ENCODE results near the gene TMEM108.

TMEM108 gene

DNA sequence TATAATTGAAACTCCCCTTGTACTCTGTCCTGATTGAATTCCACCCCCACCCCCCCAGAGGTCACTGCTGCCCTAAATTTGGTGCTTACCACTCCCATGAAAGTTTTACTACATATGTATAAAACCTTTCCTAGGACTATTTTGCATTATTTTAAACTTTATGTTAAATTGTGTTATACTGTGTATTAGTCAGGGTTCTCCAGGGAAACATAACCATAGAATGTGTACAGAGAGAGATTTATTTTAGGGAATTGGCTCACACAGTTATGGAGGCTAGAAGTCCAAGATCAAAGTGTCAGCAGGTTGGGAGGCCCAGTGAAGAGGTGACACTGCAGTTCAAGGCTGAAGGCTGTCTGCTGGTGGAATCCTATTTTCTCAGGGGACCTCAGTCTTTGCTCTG is 390.9 kb downstream of the TMEM108 start:
- H3K27ac ChIP-seq (ENCODE audit: low read depth, low read length) = no peak overlapping the region
- no peaks in the 10 kb centered on the region for H3K9me3 ChIP-seq (ENCODE audit: control insufficient read depth in 5 of 5, low read length in 5 of 5)
- no peak overlapping the region for H3K9ac ChIP-seq (ENCODE audit: low read length in 5 of 5)
- H3K36me3 ChIP-seq (ENCODE audit: control insufficient read depth in 5 of 5, insufficient read depth in 5 of 5, low read length in 5 of 5) = no peaks in the 10 kb centered on the region
- H3K4me1 ChIP-seq (ENCODE audit: control insufficient read depth in 5 of 5, insufficient read depth in 5 of 5, low read length in 5 of 5) = no peaks in the 10 kb centered on the region
- H3K4me3 ChIP-seq (ENCODE audit: low read depth in 1 of 5, low read length in 5 of 5) = no peak overlapping the region
- H3K27me3 ChIP-seq (ENCODE audit: control insufficient read depth in 5 of 5, insufficient read depth in 4 of 5, low read length in 5 of 5) = peaks cover 0 to 4% (median 0%) of the 10 kb centered on the region in 5 donors

DNA sequence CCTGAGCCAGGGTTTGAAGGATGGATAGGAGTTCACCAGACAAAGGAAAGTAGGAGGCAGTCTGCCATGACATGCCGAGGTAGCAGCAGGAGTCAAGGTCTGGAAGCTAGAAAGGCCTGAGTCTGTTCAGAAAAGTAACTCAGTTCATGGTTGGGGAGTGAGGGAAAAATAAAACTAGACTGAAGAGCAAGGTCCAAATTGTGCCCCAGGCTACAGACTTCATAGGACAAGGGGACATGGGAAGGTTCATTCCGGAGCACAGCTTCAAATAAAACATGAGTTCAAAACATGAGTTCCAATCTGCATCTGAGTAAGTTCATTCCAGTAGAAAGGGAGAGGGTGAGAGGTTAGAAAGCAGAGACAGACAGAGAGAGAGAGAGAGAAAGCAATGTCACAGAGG is 401.4 kb downstream of the TMEM108 start:
- H3K4me3 ChIP-seq (ENCODE audit: low read depth in 1 of 5, low read length in 5 of 5) = no peak overlapping the region
- no peaks in the 10 kb centered on the region for H3K9me3 ChIP-seq (ENCODE audit: control insufficient read depth in 5 of 5, low read length in 5 of 5)
- H3K36me3 ChIP-seq (ENCODE audit: control insufficient read depth in 5 of 5, insufficient read depth in 5 of 5, low read length in 5 of 5) = no peaks in the 10 kb centered on the region
- H3K27ac ChIP-seq (ENCODE audit: low read depth, low read length) = no peak overlapping the region
- H3K4me1 ChIP-seq (ENCODE audit: control insufficient read depth in 5 of 5, insufficient read depth in 5 of 5, low read length in 5 of 5) = peaks cover 0 to 4% (median 3%) of the 10 kb centered on the region in 5 donors
- no peak overlapping the region for H3K9ac ChIP-seq (ENCODE audit: low read length in 5 of 5)
- H3K27me3 ChIP-seq (ENCODE audit: control insufficient read depth in 5 of 5, insufficient read depth in 4 of 5, low read length in 5 of 5) = no peaks in the 10 kb centered on the region

DNA sequence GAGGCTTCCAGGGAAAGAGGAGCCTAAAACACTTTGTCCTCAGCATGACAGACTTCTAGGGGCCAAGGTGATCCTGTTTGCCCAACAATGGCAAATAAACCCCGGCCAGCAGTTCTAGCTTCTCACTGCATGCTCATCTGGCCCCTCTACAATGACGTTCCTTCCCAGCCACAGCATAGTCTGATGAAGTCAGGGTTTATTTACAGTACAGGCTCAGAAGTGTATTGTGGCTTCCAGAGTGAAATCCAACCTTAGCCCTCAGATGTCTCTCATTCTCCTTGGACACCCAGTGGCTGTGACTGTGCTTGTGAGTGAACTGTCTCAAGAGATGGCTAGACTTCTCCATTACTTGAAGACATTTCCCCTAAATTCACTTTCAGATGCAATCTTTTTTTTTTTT is 402.5 kb downstream of the TMEM108 start:
- no peak overlapping the region for H3K27ac ChIP-seq (ENCODE audit: low read depth, low read length)

DNA sequence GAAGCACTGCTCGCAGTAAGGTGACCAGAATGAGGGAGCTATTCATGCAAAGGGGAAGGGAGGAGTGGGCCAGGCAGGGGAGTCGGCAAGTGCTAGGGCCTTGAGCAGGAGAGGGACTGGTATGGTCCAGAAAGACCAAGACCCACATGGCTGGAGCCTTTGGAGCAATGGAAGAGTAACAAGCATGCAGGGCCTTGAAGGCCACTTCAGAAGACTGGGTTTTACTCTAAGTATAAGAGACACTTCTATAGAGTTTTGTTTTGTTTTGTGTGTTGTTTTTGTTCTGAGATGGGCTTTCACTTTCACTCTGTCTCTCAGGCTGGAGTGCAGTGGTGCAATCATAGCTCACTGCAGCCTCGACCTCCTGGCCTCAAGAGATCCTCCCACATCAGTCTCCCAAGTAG is 403.7 kb downstream of the TMEM108 start:
- Histone ChIP-seq H3K36me3 (ENCODE audit: control insufficient read depth in 5 of 5, insufficient read depth in 5 of 5, low read length in 5 of 5) (no peaks in the 10 kb centered on the region), H3K27ac (ENCODE audit: low read depth, low read length) (no peak overlapping the region), H3K4me1 (ENCODE audit: control insufficient read depth in 5 of 5, insufficient read depth in 5 of 5, low read length in 5 of 5) (peaks cover 0 to 4% (median 3%) of the 10 kb centered on the region in 5 donors), H3K27me3 (ENCODE audit: control insufficient read depth in 5 of 5, insufficient read depth in 4 of 5, low read length in 5 of 5) (no peaks in the 10 kb centered on the region), H3K9me3 (ENCODE audit: control insufficient read depth in 5 of 5, low read length in 5 of 5) (no peaks in the 10 kb centered on the region), H3K4me3 (ENCODE audit: low read depth in 1 of 5, low read length in 5 of 5) (peak overlapping the region in 2 of 5 donors; percentile 24 to 39), H3K9ac (ENCODE audit: low read length in 5 of 5) (no peak overlapping the region)

More for the DNA sequence above, 402.5 kb downstream of the TMEM108 start:
- Histone ChIP-seq H3K9ac (ENCODE audit: low read length in 5 of 5) (no peak overlapping the region), H3K36me3 (ENCODE audit: control insufficient read depth in 5 of 5, insufficient read depth in 5 of 5, low read length in 5 of 5) (no peaks in the 10 kb centered on the region), H3K9me3 (ENCODE audit: control insufficient read depth in 5 of 5, low read length in 5 of 5) (no peaks in the 10 kb centered on the region), H3K27me3 (ENCODE audit: control insufficient read depth in 5 of 5, insufficient read depth in 4 of 5, low read length in 5 of 5) (no peaks in the 10 kb centered on the region), H3K4me3 (ENCODE audit: low read depth in 1 of 5, low read length in 5 of 5) (no peak overlapping the region), H3K4me1 (ENCODE audit: control insufficient read depth in 5 of 5, insufficient read depth in 5 of 5, low read length in 5 of 5) (peaks cover 0 to 4% (median 3%) of the 10 kb centered on the region in 5 donors)

DNA sequence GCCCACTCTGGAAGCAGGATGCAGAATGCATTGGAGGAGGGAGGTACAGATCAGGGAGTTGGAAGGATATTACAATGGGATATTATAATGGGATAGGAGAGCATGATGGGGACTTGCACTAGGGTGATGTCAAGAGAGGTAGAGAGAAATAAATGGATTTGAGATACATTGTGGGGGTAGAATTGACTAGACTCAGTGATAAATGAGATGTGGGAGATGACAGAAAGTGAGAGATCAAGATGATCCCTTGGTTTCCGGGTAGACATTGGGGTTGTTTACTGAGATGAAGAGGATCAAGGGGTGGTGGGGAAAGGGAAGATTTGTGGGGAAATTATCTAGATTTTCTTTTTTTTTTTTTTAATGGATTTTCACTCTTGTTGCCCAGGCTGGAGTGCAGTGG is 404.3 kb downstream of the TMEM108 start:
- no peak overlapping the region for H3K27ac ChIP-seq (ENCODE audit: low read depth, low read length)
- no peak overlapping the region for H3K4me3 ChIP-seq (ENCODE audit: low read depth in 1 of 5, low read length in 5 of 5)
- no peaks in the 10 kb centered on the region for H3K9me3 ChIP-seq (ENCODE audit: control insufficient read depth in 5 of 5, low read length in 5 of 5)
- no peaks in the 10 kb centered on the region for H3K36me3 ChIP-seq (ENCODE audit: control insufficient read depth in 5 of 5, insufficient read depth in 5 of 5, low read length in 5 of 5)
- peaks cover 0 to 4% (median 3%) of the 10 kb centered on the region in 5 donors for H3K4me1 ChIP-seq (ENCODE audit: control insufficient read depth in 5 of 5, insufficient read depth in 5 of 5, low read length in 5 of 5)
- no peaks in the 10 kb centered on the region for H3K27me3 ChIP-seq (ENCODE audit: control insufficient read depth in 5 of 5, insufficient read depth in 4 of 5, low read length in 5 of 5)
- no peak overlapping the region for H3K9ac ChIP-seq (ENCODE audit: low read length in 5 of 5)

DNA sequence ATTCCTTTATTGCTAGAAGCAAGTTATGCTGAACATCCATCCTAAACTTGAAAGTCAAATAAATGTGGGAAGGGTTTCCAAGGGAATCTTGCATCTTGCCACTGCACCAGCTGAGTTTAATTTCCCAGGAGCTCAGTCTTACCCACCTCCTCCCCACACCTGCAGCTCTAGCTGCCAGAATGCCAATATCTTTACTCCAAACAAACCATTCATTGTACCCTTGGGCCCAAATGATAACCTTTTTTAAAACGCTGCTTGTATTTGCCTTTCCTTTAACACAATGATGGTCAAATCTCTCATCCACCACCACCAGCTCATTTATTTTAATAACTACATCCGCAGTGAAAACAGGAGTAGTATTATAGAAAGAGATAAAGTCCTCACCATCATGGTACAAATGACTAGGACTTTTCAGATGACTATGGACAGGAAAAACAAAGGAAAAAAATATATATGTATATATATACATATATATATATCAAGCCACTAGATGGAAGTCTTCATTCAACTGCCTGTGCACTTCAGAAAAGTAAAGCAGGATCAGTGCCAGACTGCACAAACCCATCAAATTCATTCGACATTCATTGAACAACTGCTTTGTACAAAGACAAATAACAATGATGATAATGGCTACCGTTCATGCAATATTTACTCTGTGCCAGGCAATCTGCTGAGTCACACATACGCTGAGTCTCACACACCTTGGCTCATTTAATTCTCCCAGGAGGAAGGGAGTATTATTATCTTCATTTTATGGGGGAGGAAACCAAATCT is 405.6 kb downstream of the TMEM108 start:
- Histone ChIP-seq H3K4me1 (ENCODE audit: control insufficient read depth in 5 of 5, insufficient read depth in 5 of 5, low read length in 5 of 5) (peaks cover 0 to 7% (median 0%) of the 10 kb centered on the region in 5 donors), H3K27ac (ENCODE audit: low read depth, low read length) (no peak overlapping the region), H3K36me3 (ENCODE audit: control insufficient read depth in 5 of 5, insufficient read depth in 5 of 5, low read length in 5 of 5) (no peaks in the 10 kb centered on the region), H3K27me3 (ENCODE audit: control insufficient read depth in 5 of 5, insufficient read depth in 4 of 5, low read length in 5 of 5) (no peaks in the 10 kb centered on the region), H3K9me3 (ENCODE audit: control insufficient read depth in 5 of 5, low read length in 5 of 5) (no peaks in the 10 kb centered on the region), H3K4me3 (ENCODE audit: low read depth in 1 of 5, low read length in 5 of 5) (no peak overlapping the region), H3K9ac (ENCODE audit: low read length in 5 of 5) (no peak overlapping the region)

DNA sequence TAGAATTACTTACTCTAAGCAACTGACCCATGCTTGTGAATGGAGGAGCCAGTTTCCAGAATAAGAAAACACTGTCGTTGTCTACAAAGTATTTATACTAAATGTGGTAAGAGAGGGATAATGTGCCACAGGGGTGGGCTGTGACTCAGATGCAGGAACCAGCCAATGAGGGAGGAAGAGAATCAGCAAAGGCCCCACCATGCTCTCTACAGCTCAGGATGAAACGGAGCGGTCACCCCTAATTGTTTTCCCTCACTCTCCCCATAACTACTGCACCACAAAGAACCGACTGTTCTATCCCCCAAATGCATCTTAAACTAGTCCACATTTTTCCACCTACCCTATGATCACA is 406.2 kb downstream of the TMEM108 start:
- Histone ChIP-seq H3K36me3 (ENCODE audit: control insufficient read depth in 5 of 5, insufficient read depth in 5 of 5, low read length in 5 of 5) (no peaks in the 10 kb centered on the region), H3K9me3 (ENCODE audit: control insufficient read depth in 5 of 5, low read length in 5 of 5) (no peaks in the 10 kb centered on the region), H3K9ac (ENCODE audit: low read length in 5 of 5) (no peak overlapping the region), H3K27me3 (ENCODE audit: control insufficient read depth in 5 of 5, insufficient read depth in 4 of 5, low read length in 5 of 5) (no peaks in the 10 kb centered on the region), H3K27ac (ENCODE audit: low read depth, low read length) (no peak overlapping the region), H3K4me3 (ENCODE audit: low read depth in 1 of 5, low read length in 5 of 5) (no peak overlapping the region), H3K4me1 (ENCODE audit: control insufficient read depth in 5 of 5, insufficient read depth in 5 of 5, low read length in 5 of 5) (peaks cover 0 to 7% (median 0%) of the 10 kb centered on the region in 5 donors)

DNA sequence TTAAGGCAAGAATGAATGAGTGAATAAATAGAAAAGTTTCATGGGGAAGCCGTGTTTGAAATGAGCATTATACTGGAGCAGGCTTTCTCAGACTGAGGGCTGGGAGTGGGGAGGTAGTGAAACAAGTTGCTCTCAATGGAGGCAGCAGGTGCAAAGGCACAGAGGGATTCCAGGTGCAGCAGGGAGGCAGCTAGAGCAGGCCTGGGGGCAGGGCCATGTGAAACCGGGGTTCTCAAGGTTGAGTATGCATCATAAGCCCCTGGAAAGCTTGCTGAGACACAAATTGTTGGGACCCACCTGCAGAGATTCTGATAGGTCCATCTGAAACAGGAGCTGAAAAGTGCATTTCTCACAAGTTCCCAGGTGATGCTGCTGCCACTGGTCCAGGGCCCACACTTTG is 406.9 kb downstream of the TMEM108 start:
- H3K9me3 ChIP-seq (ENCODE audit: control insufficient read depth in 5 of 5, low read length in 5 of 5) = no peaks in the 10 kb centered on the region
- H3K4me3 ChIP-seq (ENCODE audit: low read depth in 1 of 5, low read length in 5 of 5) = no peak overlapping the region
- peaks cover 0 to 7% (median 0%) of the 10 kb centered on the region in 5 donors for H3K4me1 ChIP-seq (ENCODE audit: control insufficient read depth in 5 of 5, insufficient read depth in 5 of 5, low read length in 5 of 5)
- H3K27ac ChIP-seq (ENCODE audit: low read depth, low read length) = no peak overlapping the region
- no peaks in the 10 kb centered on the region for H3K27me3 ChIP-seq (ENCODE audit: control insufficient read depth in 5 of 5, insufficient read depth in 4 of 5, low read length in 5 of 5)
- no peaks in the 10 kb centered on the region for H3K36me3 ChIP-seq (ENCODE audit: control insufficient read depth in 5 of 5, insufficient read depth in 5 of 5, low read length in 5 of 5)
- H3K9ac ChIP-seq (ENCODE audit: low read length in 5 of 5) = no peak overlapping the region
